ENCODE measurements around the gene TRIP13. TPM values are rescaled to one million over a fixed set of nuclear protein-coding genes. Genes with fewer than 3 reads are reported as not detected.
"Not testable (repeated sequence)": the region's sequence is repeated elsewhere in the genome, so short reads cannot be mapped to it uniquely, and the experiment has no call there.

TRIP13 gene
- total and polyA plus RNA-seq, 2 of the 4 experiments (the other 2 are of a cell fraction) = 17.1 to 35.5 TPM

- no peak for TF ChIP-seq RAD21 (IDR thresholded peaks at IDR 0.05; ENCODE audit: low read length)
Observed at GRCh38 chr5:916441-917293, 24.0 kb downstream of the TRIP13 start (continued).

GRCh38 chr5:918717-919116 lies 26.0 kb downstream of the TRIP13 start:
- H2AK5ac ChIP-seq (ENCODE audit: low read depth, low read length); H3K18ac ChIP-seq (ENCODE audit: low read depth, low read length); POLR2A ChIA-PET (ENCODE audit: unreplicated experiment); H3K56ac ChIP-seq (ENCODE audit: extremely low read depth, insufficient read depth, low read length); in situ Hi-C loops (cut with MboI; ENCODE audit: low sequenced_read_pairs); H3K9me3 ChIP-seq (ENCODE audit: control insufficient read depth, insufficient read depth, low read length); H3K4me3 ChIP-seq (ENCODE audit: insufficient read depth, low read depth, low read length); H2BK20ac ChIP-seq (ENCODE audit: low read depth, low read length); H2BK15ac ChIP-seq (ENCODE audit: low read depth, low read length); H3K27me3 ChIP-seq (ENCODE audit: control insufficient read depth, insufficient read depth, low read length); H3K4me1 ChIP-seq (ENCODE audit: control insufficient read depth, insufficient read depth, low read length); H3K4ac ChIP-seq (ENCODE audit: low read depth, low read length); dilution Hi-C loops (cut with HindIII; ENCODE audit: low sequenced_read_pairs, unreplicated experiment); H3K14ac ChIP-seq (replicated peaks; ENCODE audit: low read depth, low read length); DNase-seq; H2AK9ac ChIP-seq (replicated peaks; ENCODE audit: low read depth, low read length, poor library complexity); ATAC-seq (ENCODE audit: low read depth); H2BK5ac ChIP-seq (ENCODE audit: low read depth, low read length, poor library complexity, severe bottlenecking); H3K9ac ChIP-seq (ENCODE audit: low read depth, low read length); H4K5ac ChIP-seq (ENCODE audit: low read depth, low read length); H4K91ac ChIP-seq (ENCODE audit: insufficient read depth, low read depth, low read length); H3K9me1 ChIP-seq (ENCODE audit: insufficient read depth, low read length); H4K20me1 ChIP-seq (ENCODE audit: insufficient read depth, low read length); H3K4me2 ChIP-seq (ENCODE audit: low read depth, low read length); BruUV-seq (replicated peaks); H3K23ac ChIP-seq (ENCODE audit: low read depth, low read length); intact Hi-C loops (cut with micrococcal nuclease); H4K8ac ChIP-seq (ENCODE audit: low read depth in 2 of 2, low read length in 2 of 2); H2BK120ac ChIP-seq (ENCODE audit: low read depth, low read length); H3K79me1 ChIP-seq (ENCODE audit: low read depth in 1 of 2, low read length in 2 of 2); H2AFZ ChIP-seq (replicated peaks; ENCODE audit: low read length, poor library complexity); H3K27ac ChIP-seq (ENCODE audit: insufficient read depth, low read length): not testable (repeated sequence)
- CTCF ChIA-PET = interaction anchor here (1.6 kb wide), 1 partner anchor 222 kb away, joined by 4 read pairs; no protein-coding TSS in a partner anchor
- WGBS, 2 experiments (ENCODE audit: extremely low coverage in 2 of 2, insufficient read length in 1 of 2) = no CpG with 5 or more reads among the region's 5 CpGs
- peaks cover 11% of the 10 kb centered on the region for H3K36me3 ChIP-seq (ENCODE audit: control insufficient read depth, insufficient read depth, low read length)

Data from IMR-90 (cell line).